Endothelial cell (in vitro differentiated cells): ENCODE results near the gene TWF2. TPM values are rescaled to one million over a fixed set of nuclear protein-coding genes. Genes with fewer than 3 reads are reported as not detected.

Experiments used
- DNase-seq: peaks from one replicate; pipeline ENCODE4 v3.0.0; 2021; ENCODE audit warnings: low spot score
- H3K27ac Mint-ChIP-seq: one replicate; pipeline ENCODE4 v1.8.0; 2021; ENCODE audit warnings: mixed read lengths, inconsistent platforms; ENCODE audit not compliant: unreplicated experiment
- H3K27me3 Mint-ChIP-seq: one replicate; pipeline ENCODE4 v1.8.0; 2021; ENCODE audit warnings: mild to moderate bottlenecking, moderate library complexity, mixed read lengths, inconsistent platforms; ENCODE audit not compliant: unreplicated experiment
- H3K36me3 Mint-ChIP-seq: one replicate; pipeline ENCODE4 v1.8.0; 2021; ENCODE audit warnings: mild to moderate bottlenecking, low read depth, mixed read lengths, inconsistent platforms; ENCODE audit not compliant: unreplicated experiment
- H3K4me1 Mint-ChIP-seq: one replicate; pipeline ENCODE4 v1.8.0; 2021; ENCODE audit warnings: mild to moderate bottlenecking, mixed read lengths, inconsistent platforms; ENCODE audit not compliant: unreplicated experiment
- H3K4me3 Mint-ChIP-seq: one replicate; pipeline ENCODE4 v1.8.0; 2021; ENCODE audit warnings: mild to moderate bottlenecking, mixed read lengths, inconsistent platforms; ENCODE audit not compliant: unreplicated experiment
- H3K9me3 Mint-ChIP-seq: one replicate; pipeline ENCODE4 v1.8.0; 2021; ENCODE audit warnings: mixed read lengths, inconsistent platforms; ENCODE audit not compliant: unreplicated experiment
- total RNA-seq: library from RNA; stranded (reverse); fragmentation: NEBNext Ultra II Directional; extraction: Animal tissue kit (Norgen Biotek cat#: 25700); gene quantifications from one replicate; pipeline ENCODE4 v1.2.1, GENCODE V29; 2021; ENCODE audit not compliant: unreplicated experiment
- TF ChIP-seq, protein P1 (sequence below): fragments of 200-600 bp; sonication (generic); IDR thresholded peaks from one replicate; pipeline ENCODE4 v1.5.0; 2021; ENCODE audit warnings: antibody characterized with exemption; ENCODE audit not compliant: unreplicated experiment

TWF2 gene
- total RNA-seq, 1 donor from 2014 or later, result 85.3 TPM

DNA sequence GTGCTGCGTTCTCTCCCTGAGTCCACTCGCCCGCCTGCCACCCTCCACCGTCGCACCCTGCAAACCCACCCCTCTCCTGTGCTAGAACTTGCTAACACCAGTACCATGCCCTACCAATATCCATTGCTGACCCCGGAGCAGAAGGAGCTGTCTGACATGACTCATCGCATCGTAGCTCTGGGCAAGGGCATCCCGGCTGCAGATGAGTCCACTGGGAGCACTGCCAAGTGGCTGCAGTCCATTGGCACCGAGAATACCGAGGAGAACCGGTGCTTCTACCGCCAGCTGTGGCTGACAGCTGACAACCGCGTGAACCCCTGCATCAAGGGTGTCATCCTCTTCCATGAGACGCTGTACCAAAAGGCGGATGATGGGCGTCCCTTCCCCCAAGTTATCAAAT is 45.9 kb downstream of the TWF2 start:
- TF ChIP-seq, protein P1, sequence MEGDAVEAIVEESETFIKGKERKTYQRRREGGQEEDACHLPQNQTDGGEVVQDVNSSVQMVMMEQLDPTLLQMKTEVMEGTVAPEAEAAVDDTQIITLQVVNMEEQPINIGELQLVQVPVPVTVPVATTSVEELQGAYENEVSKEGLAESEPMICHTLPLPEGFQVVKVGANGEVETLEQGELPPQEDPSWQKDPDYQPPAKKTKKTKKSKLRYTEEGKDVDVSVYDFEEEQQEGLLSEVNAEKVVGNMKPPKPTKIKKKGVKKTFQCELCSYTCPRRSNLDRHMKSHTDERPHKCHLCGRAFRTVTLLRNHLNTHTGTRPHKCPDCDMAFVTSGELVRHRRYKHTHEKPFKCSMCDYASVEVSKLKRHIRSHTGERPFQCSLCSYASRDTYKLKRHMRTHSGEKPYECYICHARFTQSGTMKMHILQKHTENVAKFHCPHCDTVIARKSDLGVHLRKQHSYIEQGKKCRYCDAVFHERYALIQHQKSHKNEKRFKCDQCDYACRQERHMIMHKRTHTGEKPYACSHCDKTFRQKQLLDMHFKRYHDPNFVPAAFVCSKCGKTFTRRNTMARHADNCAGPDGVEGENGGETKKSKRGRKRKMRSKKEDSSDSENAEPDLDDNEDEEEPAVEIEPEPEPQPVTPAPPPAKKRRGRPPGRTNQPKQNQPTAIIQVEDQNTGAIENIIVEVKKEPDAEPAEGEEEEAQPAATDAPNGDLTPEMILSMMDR, result no peak
- H3K27me3 Mint-ChIP-seq, result no peaks in the 10 kb centered on the region
- no peaks in the 10 kb centered on the region for H3K9me3 Mint-ChIP-seq
- H3K4me1 Mint-ChIP-seq, result peaks cover 8% of the 10 kb centered on the region
- no peak overlapping the region for H3K4me3 Mint-ChIP-seq
- H3K27ac Mint-ChIP-seq, result no peak overlapping the region
- H3K36me3 Mint-ChIP-seq, result no peaks in the 10 kb centered on the region
- no peak for DNase-seq

GRCh38 chr3:52191663-52192062 is 47.3 kb downstream of the TWF2 start:
- Mint-ChIP-seq H3K27ac (no peak overlapping the region), H3K36me3 (no peaks in the 10 kb centered on the region), H3K27me3 (no peaks in the 10 kb centered on the region), H3K4me1 (peaks cover 3% of the 10 kb centered on the region), H3K4me3 (no peak overlapping the region), H3K9me3 (no peaks in the 10 kb centered on the region)
- no peak for DNase-seq
- TF ChIP-seq, protein P1, result no peak

- Mint-ChIP-seq H3K36me3 (peaks cover 3% of the 10 kb centered on the region), H3K4me3 (no peak overlapping the region), H3K4me1 (no peaks in the 10 kb centered on the region), H3K27ac (no peak overlapping the region), H3K27me3 (no peaks in the 10 kb centered on the region), H3K9me3 (no peaks in the 10 kb centered on the region)
- DNase-seq, result no peak
- TF ChIP-seq, protein P1, result no peak
These were observed 48.5 kb downstream of the TWF2 start for GRCh38 chr3:52190294-52191074.

- Mint-ChIP-seq H3K4me3 (no peak overlapping the region), H3K4me1 (no peaks in the 10 kb centered on the region), H3K36me3 (peaks cover 4% of the 10 kb centered on the region), H3K27ac (no peak overlapping the region), H3K27me3 (peaks cover 2% of the 10 kb centered on the region), H3K9me3 (no peaks in the 10 kb centered on the region)
- no peak for DNase-seq
- TF ChIP-seq, protein P1, result no peak
These were observed 50.4 kb downstream of the TWF2 start for GRCh38 chr3:52188556-52188955.

- Mint-ChIP-seq H3K27ac (no peak overlapping the region), H3K4me3 (no peak overlapping the region), H3K36me3 (peaks cover 4% of the 10 kb centered on the region), H3K27me3 (peaks cover 2% of the 10 kb centered on the region), H3K9me3 (no peaks in the 10 kb centered on the region), H3K4me1 (no peaks in the 10 kb centered on the region)
- no peak for DNase-seq
- TF ChIP-seq, protein P1, result no peak
These were observed 52.2 kb downstream of the TWF2 start for GRCh38 chr3:52186729-52187128.
